GM06990 (cell line): Measurements from ENCODE around the gene FEM1A.
"Not testable (repeated sequence)": the region's sequence is repeated elsewhere in the genome, so short reads cannot be mapped to it uniquely, and the experiment has no call there.

Source experiments
- DNase-seq: peaks from one replicate; pipeline ENCODE4 v3.0.0-alpha.2; 2011; ENCODE audit not compliant: insufficient read length; ENCODE audit errors: extremely low read depth
- H3K27me3 ChIP-seq: replicated peaks from 2 replicates; pipeline ENCODE4 v1.6.0; 2011; ENCODE audit warnings: low read length; ENCODE audit not compliant: control insufficient read depth, insufficient read depth
- H3K36me3 ChIP-seq: 2 replicates; pipeline ENCODE4 v1.5.1; 2011; ENCODE audit warnings: low read length; ENCODE audit not compliant: control insufficient read depth, insufficient read depth
- H3K4me3 ChIP-seq: replicated peaks from 2 replicates; pipeline ENCODE4 v1.5.1; 2011; ENCODE audit warnings: low read depth, mild to moderate bottlenecking, control low read depth, low read length
- CTCF ChIP-seq: IDR thresholded peaks from 2 replicates; pipeline ENCODE4 v1.5.1; 2011; ENCODE audit warnings: low read length, control low read depth, mild to moderate bottlenecking, inconsistent platforms; ENCODE audit not compliant: insufficient read depth, poor library complexity, severe bottlenecking

Gene FEM1A

GRCh38 chr19:4821265-4821664 lies 29.7 kb downstream of the FEM1A start:
- DNase-seq, result no peak
- TF ChIP-seq CTCF, result no peak
- peaks cover 14% of the 10 kb centered on the region for H3K36me3 ChIP-seq
- no peak overlapping the region for H3K4me3 ChIP-seq
- no peaks in the 10 kb centered on the region for H3K27me3 ChIP-seq

- H3K36me3 ChIP-seq, DNase-seq, H3K4me3 ChIP-seq, H3K27me3 ChIP-seq: not testable (repeated sequence)
Observed at GRCh38 chr19:4822354-4822753, 30.8 kb downstream of the FEM1A start.

GRCh38 chr19:4823577-4823976 lies 32.0 kb downstream of the FEM1A start:
- TF ChIP-seq CTCF, result no peak
- H3K4me3 ChIP-seq, result no peak overlapping the region
- H3K36me3 ChIP-seq, result no peaks in the 10 kb centered on the region; the same call in none of the 2 replicates
- H3K27me3 ChIP-seq, result no peaks in the 10 kb centered on the region
- no peak for DNase-seq

- peak; percentile 46 for DNase-seq
- no peaks in the 10 kb centered on the region for H3K27me3 ChIP-seq
- TF ChIP-seq CTCF, result peak; percentile 42
- H3K36me3 ChIP-seq, result no peaks in the 10 kb centered on the region; the same call in 1 of the 2 replicates
- peak overlapping the region; percentile 37 for H3K4me3 ChIP-seq
Observed at GRCh38 chr19:4829001-4829712, 37.6 kb downstream of the FEM1A start.

- TF ChIP-seq CTCF, result no peak
- peak overlapping the region; percentile 92 for H3K4me3 ChIP-seq
- no peak for DNase-seq
- H3K36me3 ChIP-seq, result no peaks in the 10 kb centered on the region; the same call in 1 of the 2 replicates
- no peaks in the 10 kb centered on the region for H3K27me3 ChIP-seq
Observed at GRCh38 chr19:4830332-4830731, 38.8 kb downstream of the FEM1A start.

- no peak for TF ChIP-seq CTCF
- DNase-seq, result no peak
- H3K4me3 ChIP-seq, result peak overlapping the region; percentile 92
- no peaks in the 10 kb centered on the region for H3K27me3 ChIP-seq
- no peaks in the 10 kb centered on the region; the same call in 1 of the 2 replicates for H3K36me3 ChIP-seq
Observed at GRCh38 chr19:4830768-4831265, 39.3 kb downstream of the FEM1A start.
